Measurements from ENCODE around the gene ADAP1.
"Not testable (repeated sequence)": the region's sequence is repeated elsewhere in the genome, so short reads cannot be mapped to it uniquely, and the experiment has no call there.

Gene ADAP1, protein sequence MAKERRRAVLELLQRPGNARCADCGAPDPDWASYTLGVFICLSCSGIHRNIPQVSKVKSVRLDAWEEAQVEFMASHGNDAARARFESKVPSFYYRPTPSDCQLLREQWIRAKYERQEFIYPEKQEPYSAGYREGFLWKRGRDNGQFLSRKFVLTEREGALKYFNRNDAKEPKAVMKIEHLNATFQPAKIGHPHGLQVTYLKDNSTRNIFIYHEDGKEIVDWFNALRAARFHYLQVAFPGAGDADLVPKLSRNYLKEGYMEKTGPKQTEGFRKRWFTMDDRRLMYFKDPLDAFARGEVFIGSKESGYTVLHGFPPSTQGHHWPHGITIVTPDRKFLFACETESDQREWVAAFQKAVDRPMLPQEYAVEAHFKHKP

GRCh38 chr7:954330-955238, at the start of gene ADAP1:
Gene ADAP1, minus strand, starts transcription at chr7:954680. Its CDS starts 203 bp downstream, at chr7:954477.
- no peak for DNase-seq (ENCODE audit: low read depth in 2 of 2)

GRCh38 chr7:1002445-1002844, 48.0 kb upstream of the ADAP1 start:
- DNase-seq (ENCODE audit: low read depth in 2 of 2): not testable (repeated sequence)

GRCh38 chr7:1002026-1002425, 47.5 kb upstream of the ADAP1 start:
- DNase-seq (ENCODE audit: low read depth in 2 of 2): not testable (repeated sequence)

DNA sequence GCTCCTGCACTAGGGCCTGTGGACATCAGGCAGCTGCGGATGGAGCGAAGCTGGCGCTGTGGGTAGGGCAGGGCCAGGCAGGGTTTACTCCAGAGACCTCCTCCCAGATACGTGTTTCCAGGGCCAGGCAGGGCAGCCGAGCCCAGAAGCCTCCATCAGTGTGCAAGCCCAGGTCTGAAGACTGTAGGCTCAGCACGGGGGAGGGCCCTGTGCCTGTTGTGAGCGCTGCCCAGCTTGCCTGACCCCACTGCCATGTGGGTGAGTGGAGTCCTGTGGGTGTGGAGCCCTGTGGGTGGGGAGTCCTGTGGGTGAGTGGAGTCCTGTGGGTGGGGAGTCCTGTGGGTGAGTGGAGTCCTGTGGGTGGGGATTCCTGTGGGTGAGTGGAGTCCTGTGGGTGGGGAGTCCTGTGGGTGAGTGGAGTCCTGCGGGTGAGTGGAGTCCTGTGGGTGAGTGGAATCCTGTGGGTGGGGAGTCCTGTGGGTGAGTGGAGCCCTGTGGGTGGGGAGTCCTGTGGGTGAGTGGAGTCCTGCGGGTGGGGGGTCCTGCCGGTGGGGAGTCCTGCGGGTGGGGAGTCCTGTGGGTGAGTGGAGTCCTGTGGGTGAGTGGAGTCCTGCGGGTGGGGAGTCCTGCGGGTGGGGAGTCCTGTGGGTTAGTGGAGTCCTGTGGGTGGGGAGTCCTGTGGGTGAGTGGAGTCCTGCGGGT, 46.7 kb upstream of the ADAP1 start:
- not testable (repeated sequence) for DNase-seq (ENCODE audit: low read depth in 2 of 2)

- DNase-seq (ENCODE audit: low read depth in 2 of 2): no peak
Observed at GRCh38 chr7:999941-1000935, 45.8 kb upstream of the ADAP1 start.

DNA sequence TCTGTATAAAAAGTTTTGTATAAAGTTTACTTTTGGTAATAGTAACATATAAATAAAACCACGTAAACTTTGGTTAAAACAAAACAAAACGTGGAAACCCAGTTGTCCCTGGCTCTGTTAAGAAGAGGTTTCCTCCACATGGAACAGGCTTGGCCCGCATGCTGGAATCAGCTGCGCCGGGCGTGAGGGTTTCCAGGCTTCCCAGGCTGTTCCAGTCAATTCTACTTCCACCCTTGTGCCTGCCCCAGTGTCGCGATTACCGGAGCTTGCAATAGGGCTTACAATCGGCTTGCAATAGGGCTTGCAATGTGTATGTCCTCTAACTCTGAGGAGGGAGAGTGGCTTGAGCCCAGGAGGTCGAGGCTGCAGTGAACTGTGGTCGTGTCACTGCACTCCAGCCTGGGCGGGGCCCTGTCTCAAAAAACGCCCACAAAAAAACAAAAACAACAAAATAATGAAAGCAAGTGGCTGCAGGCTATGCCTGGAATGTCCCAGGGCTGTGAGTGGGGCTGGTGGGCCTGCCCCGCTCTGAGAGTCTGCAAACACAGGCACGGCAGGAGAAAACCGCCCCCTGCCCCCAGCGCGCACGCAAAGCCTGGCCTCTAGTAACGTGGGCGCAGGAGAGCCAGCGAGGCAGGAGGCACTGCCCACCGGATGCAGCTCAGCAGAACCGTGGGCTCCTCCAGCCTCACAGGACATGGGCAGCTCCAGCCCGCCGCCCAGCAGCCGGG, 44.8 kb upstream of the ADAP1 start:
- no peak for DNase-seq (ENCODE audit: low read depth in 2 of 2)

DNA sequence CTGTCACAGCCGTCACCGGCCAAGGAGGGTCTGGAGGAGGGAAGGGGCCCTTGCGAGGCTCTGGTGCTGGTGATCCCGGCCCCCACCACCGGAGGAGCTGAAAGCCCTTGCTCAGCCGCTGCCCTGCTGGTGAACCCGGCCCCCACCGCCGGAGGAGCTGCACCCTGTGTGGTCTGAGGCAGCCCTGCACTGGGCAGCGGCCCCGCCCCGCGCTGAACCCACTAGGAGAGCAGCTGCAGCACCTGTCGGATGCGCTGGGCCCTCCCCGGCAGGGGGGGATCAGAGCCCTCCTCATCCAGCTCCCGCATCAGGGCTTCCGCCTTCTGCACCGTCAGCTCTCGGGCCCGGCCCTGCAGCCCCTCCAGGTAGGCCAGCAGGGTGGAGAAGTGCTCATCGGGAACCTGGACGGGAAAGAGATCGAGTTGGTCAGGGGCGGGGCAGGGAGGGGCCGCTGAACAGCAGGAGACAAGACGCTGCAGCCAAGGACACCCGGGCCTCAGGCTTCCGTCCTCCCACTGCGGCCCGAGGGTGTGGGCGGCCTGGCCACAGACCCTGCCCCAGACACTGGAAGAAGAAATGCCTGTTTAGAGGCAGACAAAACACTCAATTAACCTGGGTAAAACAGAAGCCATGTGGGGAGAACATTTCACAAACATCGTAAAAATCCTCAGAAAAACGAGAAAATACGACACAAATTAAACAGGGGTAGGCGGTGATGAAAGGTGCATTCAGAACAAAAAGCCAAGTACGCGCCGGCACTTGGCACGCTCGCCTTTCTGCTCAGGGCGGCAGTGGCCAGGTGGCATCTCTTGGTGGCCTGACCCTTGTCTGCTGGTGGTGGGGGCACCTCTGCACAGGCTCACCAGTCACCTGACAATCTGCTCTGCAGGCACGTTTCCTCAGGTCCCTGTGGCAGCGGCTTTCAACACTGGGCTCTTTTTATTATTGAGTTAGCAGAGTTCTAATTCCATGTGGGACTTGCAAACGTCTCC, 43.2 kb upstream of the ADAP1 start:
- no peak for DNase-seq (ENCODE audit: low read depth in 2 of 2)

- no peak for DNase-seq (ENCODE audit: low read depth in 2 of 2)
Observed at GRCh38 chr7:996079-996872, 41.8 kb upstream of the ADAP1 start.

- no peak for DNase-seq (ENCODE audit: low read depth in 2 of 2)
Observed at GRCh38 chr7:995571-995970, 41.1 kb upstream of the ADAP1 start.

DNA sequence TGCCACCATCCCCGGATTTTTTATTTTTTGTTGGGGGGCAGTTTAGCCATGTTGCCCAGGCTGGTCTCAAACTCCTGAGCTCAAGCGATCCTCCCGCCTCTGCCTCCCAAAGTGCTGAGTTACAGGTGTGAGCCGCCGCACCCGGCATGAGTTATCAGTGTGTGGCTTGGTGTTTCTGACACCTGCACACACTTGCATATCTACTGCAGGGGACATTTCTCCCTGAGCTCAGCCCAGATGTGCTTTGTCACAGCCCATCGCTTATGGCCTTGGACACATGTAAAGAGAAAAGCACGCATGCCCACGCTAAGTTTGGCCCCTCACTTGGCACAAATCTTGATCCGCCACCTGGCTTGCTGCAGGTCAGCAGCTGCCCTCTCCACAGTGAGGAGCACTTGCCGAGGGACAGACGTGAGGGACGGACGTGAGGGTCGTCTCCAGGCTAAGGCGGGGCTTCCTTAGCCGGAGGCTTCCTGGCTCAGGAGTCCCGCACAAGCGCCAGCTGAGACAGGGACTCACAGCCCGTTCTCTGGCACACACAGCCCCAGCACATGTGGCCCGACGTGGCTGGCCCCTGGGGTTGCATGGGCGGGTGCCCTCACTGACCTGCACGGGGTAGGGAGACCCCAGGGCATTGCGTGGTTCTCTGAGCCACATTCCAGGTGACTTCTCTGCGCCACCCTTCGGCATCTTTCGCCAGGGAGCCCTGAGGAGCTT, 40.3 kb upstream of the ADAP1 start:
- no peak for DNase-seq (ENCODE audit: low read depth in 2 of 2)

- DNase-seq (ENCODE audit: low read depth in 2 of 2): peak; percentile 77 to 78
Observed at GRCh38 chr7:992709-993607, 38.5 kb upstream of the ADAP1 start.

DNA sequence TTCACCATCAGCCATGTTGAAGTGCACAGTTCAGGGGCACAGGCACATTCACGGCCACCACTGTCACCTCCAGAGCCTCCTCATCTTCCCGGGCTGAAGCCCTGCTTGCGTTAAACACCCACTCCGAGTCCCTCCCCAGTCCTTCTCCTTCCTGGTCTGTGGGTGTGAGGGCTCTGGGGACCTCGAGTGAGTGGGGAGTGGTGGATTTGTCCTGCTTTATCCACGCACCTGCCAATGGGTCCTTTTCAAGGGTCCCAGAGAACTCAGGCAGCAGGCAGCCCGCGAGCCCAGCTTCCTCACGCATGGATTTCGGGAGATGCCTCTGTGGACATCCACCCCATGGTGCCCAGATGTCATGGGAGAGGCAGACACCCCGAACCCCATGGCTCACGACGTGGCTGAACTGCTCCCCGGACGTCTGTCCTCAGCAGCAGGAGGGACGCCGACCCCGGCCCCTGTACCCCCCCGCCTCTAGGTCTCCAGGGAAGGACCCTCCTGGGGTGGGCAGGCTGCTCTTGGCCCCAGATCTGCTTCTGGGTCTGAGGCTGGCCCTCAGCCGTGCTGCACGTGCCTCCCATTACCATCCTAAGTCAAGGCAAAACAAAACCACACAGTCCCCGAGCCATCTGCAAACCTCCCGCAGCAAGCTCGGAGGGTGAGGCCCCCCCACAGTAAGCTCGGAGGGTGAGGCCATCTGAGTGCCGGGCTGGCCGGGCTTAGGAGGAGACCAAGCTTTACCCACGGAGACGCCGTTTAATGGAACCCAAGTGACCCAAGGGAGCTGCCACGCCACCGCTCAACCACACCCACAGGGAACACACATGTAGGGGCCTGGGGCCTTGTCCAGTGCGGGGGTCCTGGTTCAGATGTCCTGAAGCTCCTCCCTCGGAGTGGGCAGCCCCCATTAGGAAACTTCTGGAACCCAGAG, 37.5 kb upstream of the ADAP1 start:
- DNase-seq (ENCODE audit: low read depth in 2 of 2): no peak

GRCh38 chr7:990933-991728, 36.7 kb upstream of the ADAP1 start:
- DNase-seq (ENCODE audit: low read depth in 2 of 2): no peak

DNA sequence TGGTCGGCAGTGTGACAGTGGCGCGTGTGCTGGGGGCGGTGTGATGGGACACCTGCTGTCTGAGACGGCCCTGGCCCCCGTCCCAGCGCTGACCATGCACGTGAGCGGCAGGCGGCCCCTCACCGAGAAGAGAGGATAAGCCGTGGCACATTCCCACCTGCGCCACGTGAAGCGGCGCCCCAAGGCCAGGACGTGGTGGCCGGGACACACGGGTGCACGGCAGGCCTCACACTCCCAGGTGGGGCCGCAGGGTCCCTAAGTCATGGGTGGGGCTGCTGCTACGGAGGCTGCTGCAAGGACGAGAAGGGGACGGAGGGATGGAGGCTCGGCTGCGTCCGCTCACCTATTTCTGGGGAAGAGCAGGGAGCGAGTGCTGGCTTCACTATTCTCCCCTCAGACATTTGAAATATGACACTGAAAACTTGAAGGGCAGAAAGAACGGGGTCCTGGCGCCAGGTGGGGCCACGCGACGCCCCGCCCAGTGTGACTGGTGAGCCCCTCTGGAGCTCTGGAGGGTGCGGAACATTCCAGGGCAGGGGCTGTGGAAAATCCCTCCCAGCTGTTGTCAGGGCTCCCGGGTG, 36.0 kb upstream of the ADAP1 start:
- DNase-seq (ENCODE audit: low read depth in 2 of 2): no peak
